ENCODE results near the gene TNFSF8.
A peak's percentile ranks its signal among the peaks of the same experiment; 100 is the strongest.

TNFSF8 gene

DNA sequence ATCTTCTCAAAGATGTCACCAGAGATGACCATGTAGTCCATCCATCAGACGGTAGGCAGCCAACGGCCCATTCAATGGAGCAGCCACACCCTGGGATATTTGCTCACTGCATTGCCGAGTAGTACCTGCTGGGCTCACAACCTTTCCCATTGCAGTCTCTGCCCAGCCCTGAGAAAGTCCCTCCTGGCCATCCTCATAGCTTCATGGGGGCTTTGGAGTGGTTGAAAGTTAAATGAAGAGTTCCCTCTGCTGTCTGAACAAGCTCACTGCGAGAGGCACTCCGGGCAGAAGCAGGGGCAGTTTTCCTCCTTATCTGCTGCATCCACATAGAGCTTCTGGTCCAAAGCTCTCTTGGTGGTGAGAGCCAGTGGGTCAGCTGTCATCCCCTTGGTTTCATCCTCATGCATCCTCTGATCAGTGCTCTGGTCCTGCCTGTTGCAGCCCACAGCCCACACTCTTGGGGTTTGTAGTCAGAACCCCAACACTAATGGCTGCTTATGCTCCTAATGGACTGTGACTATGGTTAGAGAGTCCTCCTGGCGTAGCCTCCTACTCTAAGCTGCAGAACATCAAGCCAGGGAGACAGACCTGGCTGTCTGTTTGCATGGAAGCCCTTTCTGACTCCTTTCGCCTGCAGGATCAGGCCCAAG, 23.3 kb downstream of the TNFSF8 start:
- peak in 3 of 58 donors; percentile 4 to 18 (median 8) for DNase-seq

DNA sequence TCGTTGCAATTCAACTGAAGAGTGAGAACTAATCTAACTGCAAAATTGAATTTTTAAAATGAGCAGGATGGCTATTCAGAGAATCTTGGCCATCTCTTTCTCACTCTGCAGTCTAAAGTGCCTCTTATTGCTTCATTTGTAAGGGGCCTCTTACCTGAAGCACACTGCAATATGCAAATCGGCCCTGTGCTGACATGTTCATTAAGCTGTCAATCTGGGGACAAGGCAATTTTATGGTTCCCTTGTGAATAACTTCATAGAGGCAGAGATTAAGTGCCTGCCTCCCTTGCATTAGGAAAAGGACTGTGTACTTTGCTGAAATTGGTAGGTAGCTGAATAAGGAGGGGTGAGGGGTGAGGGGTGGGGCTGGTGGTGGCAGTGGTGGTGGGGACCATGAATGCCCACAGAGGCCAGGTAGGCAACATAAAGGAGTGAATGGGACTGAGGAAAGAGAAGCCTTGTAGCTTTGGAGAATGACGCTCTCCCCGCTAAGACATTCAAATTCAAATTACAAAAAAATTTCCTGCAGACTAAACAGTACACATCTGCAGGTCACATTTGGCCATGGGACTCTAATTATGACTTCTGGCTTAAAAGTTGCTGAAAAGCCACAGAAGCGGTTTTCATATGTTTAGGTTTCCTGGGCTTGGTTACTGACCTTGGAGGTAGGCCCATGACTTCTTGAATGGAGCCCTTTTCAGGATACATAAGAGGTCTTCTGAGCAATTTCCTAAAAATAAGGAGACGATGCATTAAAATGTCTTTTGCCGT, 25.0 kb downstream of the TNFSF8 start:
- DNase-seq, result no peak

DNA sequence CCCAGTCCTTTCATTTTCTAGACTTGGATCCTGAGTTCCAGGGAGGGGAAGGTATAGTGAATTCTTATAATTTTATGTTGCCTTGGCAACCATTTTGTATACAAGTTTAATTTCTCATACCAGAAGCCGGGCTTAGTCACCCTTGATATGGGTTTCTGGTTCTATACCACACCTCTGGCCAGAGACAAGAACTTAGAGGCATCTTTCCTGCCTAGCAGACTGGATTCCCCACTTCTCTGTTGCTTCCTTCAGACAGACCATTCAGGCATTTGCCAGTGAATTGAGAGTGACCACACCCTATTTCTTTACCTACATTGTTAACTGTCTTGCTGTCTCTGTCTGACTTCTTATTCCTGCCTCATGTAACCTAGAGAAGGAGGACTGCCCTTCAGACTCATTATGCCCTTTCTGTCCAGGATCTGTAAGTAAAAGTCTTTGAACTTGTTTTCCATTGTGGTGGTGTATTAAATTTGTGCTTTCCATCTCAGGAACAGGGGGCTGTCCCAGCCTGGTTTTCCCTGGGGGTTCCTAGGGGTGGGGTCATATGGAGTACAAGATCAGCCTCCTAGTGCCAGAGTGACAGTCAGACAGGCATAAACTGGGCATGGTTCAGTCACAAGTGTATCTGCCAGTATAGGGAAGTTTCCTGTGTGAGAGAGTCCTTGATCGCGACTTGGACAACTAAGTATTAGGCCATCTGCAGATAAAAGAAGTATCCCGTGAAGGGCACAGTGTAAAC, 27.4 kb downstream of the TNFSF8 start:
- DNase-seq, result no peak

DNA sequence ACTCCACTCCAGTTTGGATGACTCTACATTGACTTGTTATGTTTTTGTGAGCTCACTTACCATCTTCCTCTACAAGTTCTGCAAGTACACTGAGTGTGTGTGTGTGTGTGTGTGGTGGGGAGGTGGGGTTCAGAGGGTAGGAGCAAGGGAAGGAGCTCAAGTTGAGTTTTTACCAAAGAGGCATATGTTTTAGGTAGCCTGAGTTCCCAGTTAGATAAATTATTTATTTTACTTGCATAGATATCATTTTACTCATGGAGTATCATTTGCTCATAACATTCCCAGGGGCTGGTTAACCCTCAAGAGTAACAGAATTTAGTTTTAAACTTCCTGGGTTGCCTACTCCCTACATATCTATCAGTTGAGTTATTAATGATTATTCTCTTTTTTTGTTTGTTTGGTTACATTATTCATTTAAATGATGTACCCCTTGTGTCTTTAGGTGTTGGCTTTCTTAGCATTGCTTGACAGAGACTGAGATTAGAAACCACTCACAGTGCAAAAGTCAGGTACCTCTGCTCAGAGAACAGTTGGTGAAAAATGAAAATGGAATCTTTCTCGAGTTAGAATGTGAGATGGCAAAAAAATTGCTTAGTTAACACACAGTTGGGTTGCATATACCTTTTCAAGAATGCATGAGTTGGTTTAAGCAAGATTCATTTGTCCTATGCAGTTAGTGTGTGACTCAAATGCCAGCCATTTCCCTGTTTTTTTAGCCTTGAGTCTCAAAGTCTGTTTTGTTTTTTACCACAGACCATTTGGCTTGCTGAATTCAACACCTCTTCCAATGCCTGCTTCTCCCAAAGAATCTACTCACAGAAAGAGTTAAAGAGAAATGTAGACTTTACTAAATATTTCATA, 29.2 kb downstream of the TNFSF8 start:
- no peak for DNase-seq

DNA sequence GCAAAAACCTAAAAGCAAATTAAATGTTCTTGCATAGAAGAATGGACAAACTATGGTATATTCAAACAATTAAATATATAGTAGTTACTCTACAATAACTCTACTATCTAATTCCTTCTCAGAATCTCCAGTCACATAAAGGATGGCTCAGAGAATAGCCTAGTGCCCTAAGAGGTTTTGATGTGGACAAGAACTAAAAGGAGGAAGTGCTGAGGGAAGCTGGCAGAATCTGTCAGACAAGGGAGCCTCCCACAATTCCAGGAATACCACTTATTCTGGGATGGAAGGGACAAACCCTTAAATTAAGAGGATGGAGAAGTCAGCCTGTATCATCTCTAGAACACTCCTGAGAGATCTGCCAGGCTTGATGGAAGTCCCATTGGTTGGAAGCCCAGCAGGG, 30.4 kb downstream of the TNFSF8 start:
- DNase-seq, result no peak

DNA sequence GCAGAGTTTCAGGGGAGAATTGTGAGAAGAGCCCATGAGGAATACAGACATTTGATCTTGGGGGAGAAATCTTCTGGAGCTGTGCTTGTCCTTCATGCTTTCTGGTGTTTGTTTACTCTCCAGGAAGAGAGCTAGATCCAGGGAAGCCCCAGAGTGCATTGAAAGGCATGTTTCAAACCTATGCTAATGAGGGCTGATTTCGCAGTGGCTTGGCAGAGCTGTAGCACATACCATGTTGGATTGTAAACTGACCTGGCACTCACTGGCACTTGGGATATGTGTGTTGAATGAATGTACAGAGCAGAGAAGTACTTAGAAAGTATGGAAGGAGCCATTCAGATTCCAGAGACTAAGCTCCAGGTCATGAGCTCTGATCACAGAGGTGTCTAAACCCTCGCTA, 30.9 kb downstream of the TNFSF8 start:
- DNase-seq, result no peak

DNA sequence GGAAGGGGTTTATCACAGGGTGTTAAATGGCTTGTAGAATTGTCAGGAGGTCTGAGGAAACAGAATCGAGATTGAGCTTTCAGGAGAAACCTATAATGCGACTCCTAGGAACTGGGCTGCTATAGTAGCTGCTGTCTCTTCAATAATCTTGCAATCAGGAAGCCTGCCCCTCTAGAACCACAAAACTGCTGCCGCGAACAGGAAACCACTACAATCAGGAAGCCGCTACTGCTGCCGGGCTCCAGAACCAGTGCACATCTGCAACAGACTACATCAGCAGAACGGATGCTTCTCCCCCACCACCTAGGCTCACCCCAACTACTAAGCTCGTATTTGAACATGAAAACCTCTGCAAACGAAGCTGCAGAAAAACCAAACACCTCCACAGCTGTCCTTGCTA, 31.6 kb downstream of the TNFSF8 start:
- DNase-seq, result peak in 14 of 58 donors; percentile 2 to 49 (median 10)

DNA sequence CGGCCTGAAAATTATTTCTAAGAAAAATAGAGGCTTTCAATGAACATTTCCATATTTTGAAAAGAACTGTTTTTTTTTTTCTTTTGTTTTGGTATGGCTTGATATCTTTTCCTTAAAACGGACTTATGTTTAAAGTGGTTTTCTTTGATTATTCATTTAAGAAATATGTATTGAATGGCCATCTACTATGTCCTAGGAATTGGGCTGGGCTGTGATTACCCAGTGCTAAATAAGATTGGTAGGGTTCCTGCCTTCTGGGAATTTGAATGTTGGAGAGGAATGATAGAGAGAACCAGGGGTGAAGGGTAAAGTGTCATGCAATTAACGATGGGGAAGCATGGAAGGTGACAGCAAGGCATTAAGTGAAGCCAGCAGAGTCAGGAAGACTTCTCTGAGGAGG, 33.2 kb downstream of the TNFSF8 start:
- no peak for DNase-seq

DNA sequence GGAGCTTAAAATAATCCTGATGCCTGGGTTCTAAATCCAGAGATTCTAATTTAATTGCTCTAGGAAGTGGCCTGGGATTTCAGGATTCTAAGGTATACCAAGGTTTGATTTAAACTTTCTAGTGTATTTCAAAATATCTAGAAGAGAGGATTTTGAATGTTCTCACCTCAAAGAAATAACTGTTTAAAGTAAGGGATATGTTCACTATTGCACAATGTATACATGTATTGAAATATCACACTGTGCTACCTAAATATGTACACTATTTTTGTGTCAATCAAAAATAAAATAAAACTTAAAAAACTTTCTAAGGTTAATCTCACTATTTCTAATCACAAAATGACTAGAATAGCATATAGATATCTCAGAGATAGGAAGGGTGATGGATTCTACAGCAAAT, 34.0 kb downstream of the TNFSF8 start:
- DNase-seq, result no peak

DNA sequence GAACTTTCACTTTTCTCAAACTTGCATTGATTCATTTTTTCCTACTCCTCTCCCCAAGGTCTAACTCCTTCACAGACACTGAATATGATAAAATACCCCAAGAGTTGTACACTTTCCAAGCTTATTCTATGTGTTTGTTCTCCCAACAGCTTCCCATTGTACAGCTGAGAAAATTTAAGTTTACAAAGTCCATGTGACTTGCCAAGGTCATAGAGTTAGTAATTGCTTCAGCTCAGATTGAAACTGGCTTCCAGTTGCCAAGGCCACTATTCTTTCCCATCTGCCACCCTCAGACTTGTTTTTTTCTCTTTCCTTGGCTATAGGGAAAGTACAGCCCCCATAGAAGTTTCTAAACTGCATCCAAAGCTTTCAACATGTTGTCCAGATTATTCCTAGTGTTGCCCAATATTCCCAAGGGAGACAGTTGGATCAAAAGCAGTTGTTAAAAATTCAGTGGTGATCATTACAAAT, 34.8 kb downstream of the TNFSF8 start:
- DNase-seq, result no peak

DNA sequence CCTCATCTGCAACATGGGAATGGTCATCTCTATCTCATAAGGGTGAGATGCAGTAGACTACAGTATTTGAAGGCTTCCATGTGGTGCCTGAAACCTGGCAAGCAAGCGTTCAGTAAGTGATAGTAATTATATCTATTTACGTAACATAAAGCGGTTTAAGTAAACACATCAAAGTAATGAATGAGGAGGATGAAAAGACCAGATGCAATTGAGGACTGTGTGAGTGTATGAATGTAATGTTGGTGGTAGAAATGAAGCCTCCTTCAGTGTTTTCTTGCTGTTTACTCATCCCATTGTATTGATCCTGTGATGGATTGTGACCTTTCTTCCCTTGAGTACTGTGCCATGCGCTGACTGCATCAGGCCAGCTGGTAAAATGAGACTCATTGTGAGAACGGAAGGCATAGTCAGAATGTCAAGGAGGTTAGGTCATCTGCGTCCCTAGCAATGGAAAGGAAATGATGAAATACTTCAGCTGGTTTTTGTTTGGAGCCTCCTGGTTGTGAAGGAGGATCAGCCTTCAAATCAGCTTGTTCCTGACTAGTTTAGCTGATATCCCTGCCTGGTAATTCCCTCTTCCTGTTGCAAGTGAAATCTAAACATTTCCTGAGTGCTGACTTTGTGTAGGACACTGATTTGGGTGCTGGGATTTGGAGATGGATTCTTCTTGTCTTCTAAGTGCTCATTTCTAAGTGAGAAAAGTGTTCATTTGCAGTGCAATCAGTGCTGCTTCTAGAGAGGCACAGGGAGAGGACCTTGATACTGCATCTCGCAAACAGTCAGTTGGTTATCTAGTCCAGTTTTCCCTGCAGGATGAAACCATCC, 35.6 kb downstream of the TNFSF8 start:
- DNase-seq, result no peak

DNA sequence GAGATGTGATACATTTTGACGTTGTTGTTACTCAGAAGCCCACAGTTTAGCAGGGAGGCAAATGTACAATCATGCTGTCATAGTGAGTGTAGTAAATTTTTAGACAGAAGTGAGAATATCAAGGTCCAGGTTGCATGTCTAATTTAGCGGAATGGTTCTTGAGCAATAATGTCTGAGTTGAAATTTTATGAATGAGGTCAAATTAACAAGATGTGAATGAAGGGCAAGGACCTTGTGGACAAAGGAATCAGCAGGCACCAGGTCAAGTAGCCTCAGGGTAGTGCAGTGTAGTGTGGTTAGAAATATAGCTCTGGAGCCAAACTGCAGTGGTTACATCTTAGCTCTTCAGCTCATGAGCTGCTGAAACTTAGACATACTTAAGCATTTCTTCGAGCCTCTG, 36.2 kb downstream of the TNFSF8 start:
- no peak for DNase-seq

DNA sequence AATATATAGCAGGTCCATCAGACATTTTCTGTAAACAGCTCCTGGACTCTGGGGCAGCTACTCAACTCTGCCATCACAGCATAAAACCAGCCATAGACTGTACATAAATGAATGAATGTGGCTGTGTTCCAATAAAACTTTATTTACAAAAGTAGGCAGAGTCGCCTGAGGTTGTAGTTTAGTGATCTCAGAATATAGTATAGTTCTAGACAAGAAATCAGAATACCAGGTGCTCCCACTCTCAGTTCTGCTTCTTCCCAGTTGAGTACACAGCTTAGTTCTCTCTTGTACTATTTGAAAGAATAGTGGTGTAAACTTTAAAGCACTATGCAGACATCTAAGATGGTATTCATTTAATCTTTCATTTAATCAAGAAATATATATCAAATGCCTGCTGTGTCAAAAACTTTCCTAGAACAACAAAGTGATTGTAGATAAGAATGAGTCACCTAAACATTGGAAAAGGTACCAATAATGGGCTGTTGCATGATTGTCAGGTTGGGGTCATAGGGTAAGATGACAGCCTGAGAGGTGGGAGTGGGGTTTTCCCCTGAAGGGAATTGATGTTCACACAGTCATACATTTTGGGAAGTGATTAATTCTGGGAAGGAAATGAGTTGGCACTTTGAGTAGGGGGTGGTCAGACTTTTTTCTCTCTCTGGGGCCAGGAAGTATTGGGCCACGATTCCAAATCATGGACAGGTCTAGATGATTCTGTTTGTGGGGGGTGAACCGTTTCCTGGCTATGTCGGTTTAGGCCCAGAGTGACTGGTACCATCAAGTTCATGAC, 37.0 kb downstream of the TNFSF8 start:
- DNase-seq, result no peak

DNA sequence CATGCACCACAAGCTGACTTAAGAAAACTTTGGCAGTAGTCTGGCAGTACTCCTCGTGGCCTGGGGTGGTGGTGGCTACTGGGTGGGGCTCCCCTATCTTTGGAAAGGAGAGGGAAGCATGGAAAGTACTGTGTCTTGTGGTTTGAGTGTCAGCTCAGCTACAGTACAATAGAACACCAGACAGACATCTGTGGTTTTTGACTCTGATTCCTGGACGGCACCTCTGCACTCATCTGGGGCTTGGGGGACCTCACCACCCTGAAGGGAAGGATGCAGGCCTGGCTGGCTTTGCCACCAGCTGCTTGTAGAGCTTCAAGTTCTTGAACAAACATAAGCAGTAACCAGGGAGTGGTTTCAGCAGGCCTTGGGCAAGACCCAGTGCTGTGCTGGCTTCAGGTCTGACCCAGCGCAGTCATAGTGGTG, 40.6 kb downstream of the TNFSF8 start:
- DNase-seq, result no peak

DNA sequence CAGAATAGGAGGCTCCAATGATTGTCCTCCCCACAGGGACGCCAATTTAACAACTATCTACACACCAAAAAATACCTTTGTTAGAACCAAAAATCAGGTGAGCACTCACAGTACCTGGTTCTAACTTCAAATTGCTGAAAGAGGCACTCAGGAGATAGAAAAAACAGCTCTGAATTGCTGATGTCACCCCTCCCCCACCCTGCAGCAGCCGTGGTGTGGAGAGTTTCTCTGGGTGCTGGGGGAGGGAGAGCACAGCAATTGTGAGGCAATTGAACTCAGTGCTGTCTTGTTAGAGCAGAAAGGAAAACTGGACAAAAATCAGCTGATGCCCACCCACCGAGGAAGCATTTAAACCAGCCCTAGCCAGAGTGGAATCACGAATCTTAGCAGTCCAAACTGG, 41.8 kb downstream of the TNFSF8 start:
- no peak for DNase-seq

DNA sequence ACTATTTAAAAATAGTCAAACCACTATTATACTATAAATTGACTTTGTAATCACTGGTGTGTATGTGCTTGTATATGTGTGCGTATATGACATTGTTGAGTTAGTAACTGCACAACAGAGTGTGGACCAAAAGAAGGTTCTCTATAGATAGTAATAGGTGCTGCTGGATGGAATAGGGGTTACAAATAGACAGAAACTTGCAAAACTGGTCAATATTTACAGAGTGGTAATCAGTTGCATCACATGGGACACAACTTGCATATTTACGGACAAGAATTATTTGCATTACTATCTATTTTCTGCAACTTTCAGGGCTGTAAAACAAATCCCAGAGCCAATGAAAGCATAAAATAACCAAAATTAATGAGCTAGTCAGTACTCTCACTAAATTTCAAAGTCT, 42.4 kb downstream of the TNFSF8 start:
- DNase-seq, result no peak

DNA sequence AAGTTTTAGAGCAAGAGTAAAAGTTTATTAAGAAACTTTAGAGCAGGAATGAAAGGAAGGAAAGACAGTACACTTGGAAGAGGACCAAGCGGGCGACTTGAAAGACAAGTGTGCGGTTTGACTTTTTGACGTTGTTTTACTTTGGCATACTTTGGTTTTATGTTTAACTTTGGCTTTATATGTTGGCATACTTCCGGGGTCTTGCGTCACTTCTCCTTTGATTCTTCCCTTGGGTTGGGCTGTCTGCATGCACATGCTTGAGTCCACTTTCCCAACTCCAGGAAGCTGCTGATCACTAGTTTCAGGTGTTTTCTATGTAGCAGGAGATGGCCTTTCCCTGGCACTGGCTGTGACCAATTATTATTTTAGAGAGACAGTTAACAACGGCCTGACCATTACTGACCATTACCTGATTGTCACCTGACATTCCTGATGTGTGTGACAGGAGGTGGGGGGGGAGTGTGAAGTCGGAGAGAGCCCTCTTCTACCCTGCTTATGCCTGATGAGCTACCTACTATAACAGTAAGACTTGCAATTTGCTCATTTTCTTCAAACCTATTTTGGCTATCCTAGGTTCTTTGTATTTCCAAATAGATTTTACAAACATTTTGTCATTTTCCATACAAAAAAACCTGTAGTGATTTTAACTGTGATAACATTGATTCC, 45.5 kb downstream of the TNFSF8 start:
- no peak for DNase-seq

DNA sequence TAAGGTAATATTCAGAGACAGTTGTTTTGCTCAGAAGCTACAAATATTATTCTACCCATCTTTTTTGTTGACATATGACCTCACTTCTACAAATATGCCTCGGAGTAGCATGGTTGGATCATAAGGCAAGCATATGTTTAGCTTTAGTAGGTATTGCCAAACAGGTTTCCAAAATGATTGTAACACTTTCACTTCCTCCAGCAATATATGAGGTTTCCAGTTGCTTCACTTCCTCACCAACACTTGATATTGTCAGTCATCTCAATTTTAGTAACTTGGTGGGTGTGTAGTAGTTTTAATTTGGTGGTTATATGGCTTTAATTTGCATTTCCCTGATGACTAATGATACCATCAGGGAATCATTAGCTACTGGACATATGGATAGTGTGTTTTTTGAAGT, 46.7 kb downstream of the TNFSF8 start:
- no peak for DNase-seq

DNA sequence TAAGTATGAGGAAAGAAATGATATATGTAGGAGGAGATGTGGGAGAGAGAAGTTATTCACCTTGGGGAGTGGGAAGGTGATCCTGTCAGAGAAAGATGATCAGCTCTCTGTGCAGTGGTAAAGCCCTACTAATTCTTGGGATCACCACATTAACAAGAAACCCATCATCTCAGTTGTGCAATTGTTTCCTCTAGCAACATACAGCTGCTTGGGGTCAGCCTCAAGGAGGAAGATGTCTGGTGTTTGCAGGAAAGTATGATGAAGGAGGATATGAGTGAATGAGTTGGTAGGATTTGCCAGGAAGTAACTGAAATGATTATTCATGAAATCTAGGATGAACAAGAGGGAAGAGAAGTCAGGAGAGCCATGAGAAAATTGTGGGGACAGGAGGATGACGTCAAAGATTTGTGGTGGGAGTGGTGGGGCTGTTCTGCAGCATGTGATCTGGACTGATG, 50.1 kb downstream of the TNFSF8 start:
- peak in 1 of 58 donors; percentile 32 for DNase-seq

All from anterior cingulate cortex (tissue), 58 donors.